ENCODE measurements around the gene SPCS1.

Gene SPCS1

DNA sequence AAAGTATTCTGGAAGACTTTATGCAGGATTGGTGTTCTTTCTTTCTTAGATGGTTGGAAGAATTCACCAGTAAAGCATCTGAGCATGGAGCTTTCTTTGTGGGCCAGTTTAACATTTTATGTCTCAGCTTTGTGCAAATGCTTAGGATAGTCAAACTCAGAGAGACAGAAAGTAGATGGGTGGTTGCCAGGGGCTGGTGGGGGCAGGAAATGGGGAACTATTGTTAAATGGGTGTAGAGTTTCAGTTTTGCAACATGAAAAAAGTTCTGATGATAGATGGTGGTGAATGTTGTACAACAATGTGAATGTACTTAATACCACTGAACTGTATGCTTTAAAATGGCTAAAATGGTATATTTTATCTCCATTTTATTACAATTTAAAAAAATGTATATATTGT is 24.8 kb downstream of the SPCS1 start:
- DNase-seq (ENCODE audit: low spot score) = no peak

DNA sequence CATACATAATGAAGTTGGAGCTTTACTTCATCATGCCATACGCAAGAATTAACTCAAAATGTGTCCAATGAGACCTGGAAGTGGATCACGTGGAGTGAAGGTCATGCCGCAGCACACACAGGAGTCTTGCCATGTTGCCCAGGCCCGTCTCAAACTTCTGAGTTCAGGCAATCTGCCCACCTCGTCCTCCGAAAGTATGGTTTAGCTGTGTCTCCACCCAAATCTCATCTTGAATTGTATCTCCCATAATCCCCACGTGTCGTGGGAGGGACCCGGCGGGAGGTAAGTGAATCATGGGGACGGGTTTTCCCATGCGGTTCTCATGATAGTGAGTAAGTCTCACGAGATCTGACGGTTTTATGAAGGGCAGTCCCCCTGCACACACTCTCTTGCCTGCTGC is 25.7 kb downstream of the SPCS1 start:
- no peak for DNase-seq (ENCODE audit: low spot score)

DNA sequence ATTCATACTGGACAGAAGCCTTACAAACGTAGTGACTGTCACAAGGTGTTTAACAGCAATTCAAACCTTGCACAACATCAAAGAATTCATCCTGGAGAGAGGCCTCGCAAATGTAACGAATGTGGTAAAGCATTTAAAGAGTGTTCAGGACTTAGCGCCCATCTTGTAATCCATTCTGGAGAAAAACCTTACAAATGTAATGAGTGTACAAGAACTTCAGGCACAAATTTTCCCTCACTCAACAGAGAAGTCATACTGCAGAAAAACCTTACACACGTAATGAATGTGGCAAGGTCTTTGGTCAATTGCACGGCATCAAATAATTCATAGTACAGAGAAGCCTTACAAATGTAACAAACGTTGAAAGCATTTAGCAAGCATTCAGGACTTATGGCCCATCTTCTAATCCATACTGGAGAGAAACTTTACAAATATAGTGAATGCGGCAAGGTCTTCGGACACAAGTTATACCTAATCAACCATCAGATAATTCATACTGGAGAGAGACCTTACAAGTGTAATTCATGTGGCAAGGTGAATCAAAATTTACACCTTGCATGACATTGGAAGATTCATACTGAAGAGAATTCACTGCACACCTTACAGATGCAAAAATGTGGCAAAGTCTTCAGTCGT is 27.5 kb downstream of the SPCS1 start:
- DNase-seq (ENCODE audit: low spot score) = no peak

DNA sequence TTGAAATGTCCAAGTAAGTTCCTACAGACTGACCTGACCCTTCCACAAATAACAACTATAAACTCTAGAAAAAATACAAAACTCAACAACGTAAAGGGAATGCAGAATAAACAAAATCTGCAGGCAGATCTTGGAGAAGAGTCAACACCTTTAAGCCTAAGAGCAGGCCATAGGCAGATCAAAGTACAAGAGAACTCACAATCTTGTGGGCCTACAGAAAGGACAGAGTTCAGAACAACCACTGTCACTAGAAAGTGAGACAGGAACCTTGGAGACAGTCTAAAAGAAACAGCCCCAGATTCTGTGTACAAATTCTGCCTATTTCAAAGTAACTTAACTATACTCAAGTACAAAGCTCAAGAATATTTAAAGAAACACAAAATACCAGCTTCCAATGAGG is 33.8 kb downstream of the SPCS1 start:
- no peak for DNase-seq (ENCODE audit: low spot score)

DNA sequence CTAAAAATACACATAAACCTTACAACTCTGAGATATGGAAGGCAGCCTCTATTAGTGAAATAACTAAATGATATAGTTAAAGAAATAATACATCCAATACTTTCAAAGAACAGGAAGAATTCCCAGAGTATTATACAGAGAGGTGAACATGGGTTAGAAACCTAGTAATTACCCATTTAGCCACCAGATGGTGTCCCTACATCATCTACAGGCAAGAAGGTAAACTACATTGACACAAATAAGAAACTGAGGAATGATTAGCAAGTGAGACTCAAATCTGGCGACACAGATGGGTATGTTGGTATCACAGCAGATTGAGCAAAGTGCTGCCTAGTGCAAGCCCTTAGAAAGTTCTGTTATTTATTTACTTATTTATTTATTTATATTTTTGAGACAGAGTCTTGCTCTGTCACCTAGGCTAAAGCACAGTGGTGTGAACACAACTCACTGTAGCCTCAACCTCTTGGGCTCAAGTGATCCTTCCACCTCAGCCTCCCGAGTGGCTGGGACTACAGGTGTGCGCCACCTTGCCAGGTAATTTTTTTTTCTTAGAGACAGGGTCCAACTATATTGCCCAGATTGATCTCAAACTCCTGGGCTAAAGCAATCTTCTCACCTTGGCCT is 36.6 kb downstream of the SPCS1 start:
- DNase-seq (ENCODE audit: low spot score) = peak; percentile 35

DNA sequence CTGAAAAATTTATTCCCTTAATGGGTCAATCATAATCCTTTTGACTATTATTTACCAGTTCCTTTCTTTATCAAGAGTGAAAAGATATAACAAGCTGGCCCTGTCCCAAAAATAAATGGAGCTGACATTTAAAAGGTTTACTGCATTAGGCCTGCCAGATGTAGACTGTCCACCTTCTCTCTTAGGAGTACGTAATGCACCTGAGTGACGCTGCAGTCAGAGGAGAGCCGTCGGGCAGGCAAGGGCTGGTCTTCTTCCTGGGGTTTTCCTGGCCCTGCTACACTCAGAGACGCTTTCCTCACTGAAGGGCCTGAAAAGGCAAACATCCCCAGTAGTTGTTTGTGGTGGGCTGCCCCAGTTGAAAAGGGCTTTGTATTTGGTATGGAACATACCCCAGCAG is 37.2 kb downstream of the SPCS1 start:
- DNase-seq (ENCODE audit: low spot score) = no peak

DNA sequence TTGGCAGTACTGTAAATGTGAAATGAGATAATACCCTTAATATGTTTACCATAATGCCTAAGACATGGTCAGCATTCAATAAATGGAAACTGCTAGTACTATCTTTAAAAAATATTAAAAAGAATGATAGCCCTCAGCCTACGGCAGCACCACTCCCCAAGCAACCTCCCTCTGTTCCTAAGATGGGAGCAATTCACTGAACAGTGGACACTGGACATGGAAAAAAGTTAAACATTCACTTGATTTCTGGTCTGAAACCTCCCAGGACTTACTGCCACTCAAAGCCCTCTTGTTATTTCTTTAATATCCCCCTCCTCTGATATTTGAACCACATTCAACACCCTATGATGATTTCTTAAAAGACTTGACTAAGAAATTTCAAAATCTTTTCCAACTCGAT is 37.8 kb downstream of the SPCS1 start:
- DNase-seq (ENCODE audit: low spot score) = no peak

DNA sequence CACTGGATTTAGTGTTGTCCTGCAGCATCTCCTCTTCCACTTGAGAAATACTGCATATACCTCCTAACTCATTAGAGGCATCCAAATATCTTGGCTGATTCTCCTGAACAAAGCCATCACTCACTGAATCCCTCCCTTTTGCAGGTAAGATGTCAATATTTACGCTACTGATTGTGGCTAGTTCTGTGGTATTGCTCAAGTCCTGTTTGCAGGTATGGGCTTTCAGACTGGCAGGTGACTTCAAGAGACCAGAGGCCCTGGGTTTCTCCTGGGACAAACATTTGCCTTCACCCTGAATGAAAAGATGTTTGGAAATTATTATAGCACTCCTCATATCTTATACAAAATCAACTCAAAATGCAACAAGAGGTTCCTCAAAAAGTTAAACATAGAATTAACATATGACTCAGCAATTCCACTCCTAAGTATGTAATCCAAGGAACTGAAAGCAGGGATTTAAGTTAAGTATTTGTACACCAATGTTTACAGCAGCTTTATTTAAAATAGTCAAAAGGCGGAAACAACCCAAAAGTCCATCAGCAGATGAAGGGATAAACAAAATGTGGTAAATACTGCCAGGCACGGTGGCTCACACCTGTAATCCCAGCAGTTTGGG is 46.2 kb downstream of the SPCS1 start:
- DNase-seq (ENCODE audit: low spot score) = no peak

DNA sequence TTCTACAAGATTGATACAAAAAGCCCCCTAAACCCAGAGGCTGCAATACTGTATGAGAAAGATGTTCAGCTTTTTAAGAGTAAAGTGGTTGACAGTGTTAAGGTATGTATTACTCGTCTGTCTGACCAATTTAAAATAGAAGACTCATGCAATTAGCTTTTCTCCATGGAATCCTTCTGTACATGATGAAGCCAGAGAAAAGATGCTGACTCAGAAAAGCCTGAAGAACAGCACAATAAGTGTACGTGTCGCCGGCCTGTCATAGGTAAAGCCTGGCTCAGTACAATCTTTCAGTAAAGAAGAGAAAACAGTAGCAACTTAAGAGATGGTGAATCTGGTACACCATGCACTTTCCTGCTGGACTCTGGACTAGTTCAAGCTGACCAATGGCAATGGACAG is 48.5 kb downstream of the SPCS1 start:
- DNase-seq (ENCODE audit: low spot score) = no peak

DNA sequence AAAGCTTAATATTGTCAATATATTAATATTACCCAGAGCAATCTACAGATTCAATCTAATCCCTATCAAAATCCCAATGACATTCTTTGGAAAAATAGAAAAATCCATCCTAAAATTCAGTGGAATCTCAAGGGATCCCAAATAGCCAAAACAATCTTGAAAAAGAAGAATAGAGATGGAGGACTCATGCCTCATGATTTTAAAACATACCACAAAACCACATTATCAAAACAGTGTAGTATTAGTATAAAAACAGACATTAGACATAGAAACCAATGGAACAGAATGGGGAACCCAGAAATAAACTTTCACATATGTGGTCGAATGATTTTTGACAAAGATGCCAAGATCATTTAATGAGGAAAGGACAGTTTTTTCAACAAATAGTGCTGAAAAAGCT is 50.2 kb downstream of the SPCS1 start:
- no peak for DNase-seq (ENCODE audit: low spot score)

Measured in SW480 (cell line).